TTC549 (cell line): ENCODE data around the gene MBOAT2.

Experiments used
- FAIRE-seq: peaks from 2 replicates; lab custom pipeline; 2012; peaks lifted over from hg19 to GRCh38; lab: Jason Lieb, UNC

MBOAT2 gene

DNA sequence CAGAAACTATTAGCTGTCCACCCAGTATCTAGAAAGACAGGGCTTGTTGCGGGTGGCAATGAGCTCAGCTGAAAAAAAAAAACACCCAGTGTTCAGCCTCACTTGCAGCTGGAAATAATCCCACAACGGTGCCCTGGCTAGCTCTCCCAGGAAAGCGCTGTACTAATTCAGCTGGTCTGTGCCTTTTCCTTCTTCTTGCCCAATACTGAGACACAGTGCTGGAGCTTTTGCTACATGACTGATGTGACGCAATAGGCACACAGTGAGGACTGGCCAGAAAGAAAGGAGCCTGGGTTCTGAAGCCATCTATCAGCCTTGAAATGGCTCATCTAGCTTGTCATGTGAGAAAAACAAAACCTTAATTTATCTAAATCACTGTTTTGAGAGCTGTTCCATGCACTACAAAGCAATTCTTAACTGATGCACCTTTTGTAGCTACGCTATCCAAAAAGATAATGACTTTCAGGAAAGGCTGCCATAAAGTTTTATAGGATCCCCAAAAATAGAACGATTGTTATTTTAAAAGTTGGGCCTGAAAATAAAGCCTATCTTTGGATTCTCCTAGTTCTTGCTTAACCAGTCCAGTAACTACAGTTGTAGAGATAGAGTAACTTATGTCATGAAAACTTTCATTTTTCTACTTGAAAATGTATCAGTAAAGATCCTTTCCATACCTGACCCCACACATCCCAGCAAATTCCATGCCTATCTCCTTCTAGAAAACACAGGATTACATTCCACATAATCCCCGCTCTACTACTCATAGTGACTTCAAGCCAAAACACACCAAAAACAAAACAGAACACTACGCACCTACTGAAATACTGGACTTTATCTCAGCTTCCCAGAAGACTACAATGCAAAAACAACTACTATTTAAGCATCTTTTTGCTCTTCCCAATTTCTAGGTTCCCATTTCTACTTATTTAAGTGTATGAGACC is 181.9 kb downstream of the MBOAT2 start:
- FAIRE-seq = no peak

DNA sequence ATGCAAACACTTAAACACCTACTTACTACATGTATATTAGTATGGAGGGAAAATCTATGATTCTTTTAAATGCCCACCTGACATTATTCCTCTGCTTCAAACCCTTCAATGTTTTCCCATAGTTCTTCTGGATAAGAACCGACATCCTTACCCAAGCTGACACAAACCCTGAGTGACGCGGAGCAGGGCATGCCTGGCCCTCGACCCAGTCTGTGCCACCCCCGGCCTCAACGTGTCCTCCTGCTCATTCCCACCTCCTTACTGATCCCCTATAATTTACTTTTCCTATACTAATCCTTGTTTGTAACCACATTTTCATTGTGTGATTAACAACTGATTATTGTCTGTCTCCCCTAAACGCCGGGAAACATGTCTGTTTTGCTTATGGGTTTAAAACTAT is 183.5 kb downstream of the MBOAT2 start:
- FAIRE-seq = no peak

DNA sequence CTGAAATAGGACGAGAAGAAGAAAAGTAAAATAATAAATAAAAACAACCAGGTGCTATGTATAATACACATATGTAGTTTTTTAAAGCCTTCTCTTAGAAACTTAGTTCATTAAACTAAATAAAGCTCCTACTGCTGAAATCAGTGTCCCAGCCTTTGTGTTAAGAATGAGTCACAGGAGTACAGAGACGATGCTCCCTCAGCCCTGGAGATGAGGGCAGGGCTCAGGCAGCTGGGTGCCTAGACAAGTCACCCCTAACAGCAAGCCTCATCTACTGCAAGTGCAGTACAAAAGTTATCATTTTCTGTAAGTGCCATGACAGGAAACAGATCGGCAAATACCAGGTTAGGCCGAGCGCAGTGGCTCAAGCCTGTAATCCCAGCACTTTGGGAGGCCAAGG is 184.3 kb downstream of the MBOAT2 start:
- no peak for FAIRE-seq

DNA sequence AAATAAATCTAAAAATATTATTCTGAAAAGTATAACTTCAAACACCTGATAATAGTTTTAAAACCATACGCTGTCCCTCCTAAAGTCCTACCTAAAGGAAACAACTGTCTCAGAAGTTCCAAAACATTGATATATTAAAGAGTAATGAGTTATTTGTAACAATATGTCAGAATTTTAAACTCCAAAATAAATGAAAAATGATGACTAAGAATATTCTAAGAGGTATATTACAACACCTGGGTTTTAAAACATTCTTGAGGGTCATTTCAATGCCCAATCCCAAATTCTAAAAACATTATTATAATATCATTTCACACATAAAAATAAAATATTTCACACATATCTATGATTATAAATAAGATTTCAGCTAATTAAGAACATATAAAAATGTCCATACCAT is 186.3 kb downstream of the MBOAT2 start:
- peak; percentile 19 for FAIRE-seq

DNA sequence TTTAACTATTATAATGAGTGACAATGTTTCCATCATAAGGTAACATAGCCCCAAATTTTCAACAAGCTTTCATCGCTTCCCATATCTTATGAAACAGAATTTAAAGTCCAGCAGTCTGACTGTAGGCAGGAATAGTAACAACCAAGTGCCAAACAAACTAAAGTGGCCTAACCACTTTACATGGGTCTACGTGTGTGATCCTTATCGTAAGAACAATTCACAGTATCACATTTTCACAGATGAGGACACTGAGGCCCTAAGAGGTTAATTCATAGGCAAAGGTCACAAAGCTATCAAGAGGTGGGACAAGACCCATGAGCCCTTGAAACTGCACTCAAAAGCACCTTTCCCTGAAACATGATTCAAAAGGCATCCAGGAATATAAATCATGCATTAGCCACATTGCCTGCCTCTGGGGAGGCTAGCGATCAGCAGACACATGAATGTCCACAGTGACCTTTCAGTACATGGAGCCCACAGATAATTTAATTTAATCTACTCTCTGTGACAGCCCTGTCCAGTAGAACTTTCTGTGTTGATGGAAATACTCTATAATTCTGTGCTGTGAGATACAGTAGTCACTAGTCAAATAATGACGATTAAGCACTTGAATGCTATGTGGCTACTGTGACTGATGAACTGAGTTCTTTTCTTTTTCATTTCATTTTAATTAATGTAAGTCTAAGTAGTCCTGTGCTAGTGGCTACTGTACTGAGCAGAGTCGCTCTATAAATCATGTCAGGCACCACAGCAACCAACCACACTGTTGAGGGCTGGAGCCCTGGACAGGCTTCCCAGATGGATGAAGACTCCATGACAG is 196.4 kb downstream of the MBOAT2 start:
- no peak for FAIRE-seq

DNA sequence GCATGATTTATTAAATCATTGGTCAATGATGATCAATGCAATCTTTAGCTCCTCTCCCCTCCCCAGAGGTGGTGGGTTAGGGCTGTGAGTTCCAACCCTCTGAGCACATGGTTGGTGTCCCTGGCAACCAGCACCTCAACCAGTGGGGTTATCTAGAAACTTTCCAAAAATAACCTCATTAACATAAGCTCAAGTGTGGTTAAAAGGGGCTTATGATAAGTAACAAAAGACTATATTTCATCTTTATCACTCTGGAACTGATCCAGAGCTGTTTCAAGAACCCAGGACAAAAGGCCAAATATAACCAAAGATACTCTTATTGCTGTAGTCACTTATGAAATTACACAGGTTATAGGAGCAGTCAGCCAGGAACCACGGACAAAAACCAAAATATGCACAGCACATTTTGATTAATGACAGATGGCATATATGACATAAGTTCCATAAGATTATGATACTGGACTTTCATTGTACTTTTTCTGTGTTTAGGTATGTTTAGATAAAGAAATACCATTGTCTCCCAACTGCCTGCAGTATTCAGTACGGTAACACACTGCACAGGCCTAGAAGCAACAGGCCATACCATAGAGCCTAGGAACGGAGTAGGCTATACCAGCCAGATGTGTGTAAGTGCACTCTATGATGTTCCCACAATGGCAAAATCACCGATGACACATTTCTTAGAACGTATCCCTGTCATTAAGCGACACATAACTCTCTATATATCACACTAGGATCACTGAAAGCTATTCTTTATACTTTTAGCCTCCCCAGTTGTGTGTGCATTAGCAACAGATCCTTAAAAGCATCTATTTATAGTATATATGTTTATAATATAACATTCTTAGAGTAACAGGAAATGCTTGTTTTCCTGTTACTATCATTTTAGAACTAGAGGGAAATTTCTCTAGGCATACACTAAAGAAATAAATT is 197.9 kb downstream of the MBOAT2 start:
- no peak for FAIRE-seq

DNA sequence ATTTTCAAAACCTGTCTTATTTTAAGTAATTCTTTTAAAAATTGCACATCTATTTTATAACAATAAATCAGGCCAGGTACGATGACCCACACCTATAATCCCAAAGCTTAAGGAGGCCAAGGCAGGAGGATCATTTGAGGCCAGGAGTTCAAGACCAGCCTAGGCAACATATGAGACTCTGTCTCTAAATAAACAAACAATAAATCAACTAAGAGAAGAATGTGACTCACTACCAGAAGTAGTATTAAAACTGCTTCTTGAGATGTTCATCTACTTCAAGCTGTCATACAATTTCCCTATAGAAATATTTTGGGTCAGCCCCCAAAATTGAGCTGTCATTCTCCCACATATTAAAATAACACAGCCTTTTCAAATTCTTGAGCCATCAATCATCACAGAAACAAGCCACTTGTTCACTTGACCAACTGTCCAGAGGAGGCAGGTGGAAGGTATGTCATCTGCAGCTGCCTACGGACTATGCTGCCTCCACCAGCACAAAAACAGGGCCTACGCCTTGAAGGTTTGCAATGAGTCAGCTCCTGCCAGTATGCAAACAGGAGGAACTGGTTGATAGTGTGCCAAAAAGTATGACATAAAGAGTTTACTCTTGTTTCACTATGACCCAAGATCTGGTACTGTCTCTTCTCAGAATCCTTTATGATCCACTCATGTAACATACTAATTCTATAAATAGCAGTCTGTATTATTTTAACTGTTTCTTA is 199.7 kb downstream of the MBOAT2 start:
- no peak for FAIRE-seq

DNA sequence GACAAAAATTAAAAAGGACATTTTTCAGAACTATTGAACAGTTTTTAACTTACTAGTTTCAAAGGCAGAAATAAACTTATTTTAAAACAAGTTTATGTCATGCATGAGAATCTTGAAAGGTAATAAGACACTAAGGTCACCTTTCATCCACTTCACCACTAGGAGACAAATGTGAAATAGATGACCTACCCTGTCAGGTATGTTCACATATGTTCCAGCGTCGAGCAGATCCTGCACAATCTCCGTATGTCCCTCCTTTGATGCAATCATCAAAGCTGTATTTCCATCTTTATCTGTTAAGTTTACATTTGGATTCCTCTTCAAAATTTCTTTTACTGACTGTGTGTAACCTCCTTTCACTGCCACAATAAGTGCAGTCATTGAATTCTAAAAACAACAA is 200.7 kb downstream of the MBOAT2 start:
- no peak for FAIRE-seq
